GM12878 (cell line): Measurements from ENCODE around the gene DICER1. TPM values are rescaled to one million over a fixed set of nuclear protein-coding genes. Genes with fewer than 3 reads are reported as not detected.
A peak's percentile ranks its signal among the peaks of the same experiment; 100 is the strongest.

Experiments
- ATAC-seq: fragments of 200-7000 bp; cut with Tn5 transposase; 3 replicates; pipeline ENCODE4 v1.9.1; 2020; ENCODE audit warnings: mild to moderate bottlenecking, moderate library complexity
- BruUV-seq: library from RNA; stranded (reverse); fragments of 400-500 nt; replicated peaks from 2 replicates; lab custom pipeline; 2021; lab: Mats Ljungman, UMichigan
- CTCF ChIA-PET: fragments of 300-600 bp; sonication (Branson Sonifier 250); formaldehyde crosslinking; extraction: SDS; loops from one replicate; lab custom pipeline; 2021; ENCODE audit warnings: inconsistent platforms; lab: Yijun Ruan, JAX
- POLR2A ChIA-PET: fragments of 350-600 bp; formaldehyde crosslinking; extraction: SDS; loops from one replicate; lab custom pipeline; 2021; ENCODE audit warnings: inconsistent platforms; lab: Charles Lee
- RAD21 ChIA-PET: fragments of 300-600 bp; sonication (Branson Sonifier 250); formaldehyde crosslinking; loops from one replicate; lab custom pipeline; 2023; ENCODE audit warnings: antibody characterized with exemption; ENCODE audit not compliant: unreplicated experiment; lab: Charles Lee
- SMC1A ChIA-PET: fragments of 300-600 bp; sonication (Branson Sonifier 250); formaldehyde crosslinking; loops from one replicate; lab custom pipeline; 2023; ENCODE audit not compliant: unreplicated experiment, uncharacterized antibody; lab: Charles Lee
- DNase-seq: peaks from one replicate; pipeline ENCODE4 v3.0.0-alpha.2; 2011; ENCODE audit warnings: low read depth, low spot score
- FAIRE-seq: peaks from 3 replicates; lab custom pipeline; 2011; peaks lifted over from hg19 to GRCh38; lab: Jason Lieb, UNC
- H2AFZ ChIP-seq: 2 replicates; pipeline ENCODE4 v1.6.0; 2011; ENCODE audit warnings: low read depth, low read length, control low read depth; ENCODE audit not compliant: control insufficient read depth
- H3K27ac ChIP-seq: 2 replicates; pipeline ENCODE4 v1.5.1; 2011; ENCODE audit warnings: control low read depth; ENCODE audit not compliant: control insufficient read depth, insufficient read depth
- H3K27me3 ChIP-seq, 2 experiments: replicated peaks in 1 of 2; 2 replicates each; pipeline versions ENCODE4 v1.6.0 to v1.6.1; 2011; ENCODE audit warnings: low read length in 1 of 2; ENCODE audit not compliant: control insufficient read depth in 2 of 2, insufficient read depth in 2 of 2
- H3K36me3 ChIP-seq, 2 experiments: 2 replicates each; pipeline ENCODE4 v1.5.1; 2011; ENCODE audit warnings: low read length in 1 of 2; ENCODE audit not compliant: control insufficient read depth in 2 of 2, insufficient read depth in 2 of 2
- H3K4me1 ChIP-seq: 2 replicates; pipeline ENCODE4 v1.6.1; 2011; ENCODE audit warnings: mild to moderate bottlenecking, low read length, moderate library complexity, mixed read lengths; ENCODE audit not compliant: control insufficient read depth, insufficient read depth
- H3K4me2 ChIP-seq: 2 replicates; pipeline ENCODE4 v1.6.0; 2011; ENCODE audit warnings: control low read depth; ENCODE audit not compliant: control insufficient read depth, insufficient read depth
- H3K4me3 ChIP-seq: fragments of 200-600 bp; sonication (generic); 2 replicates; pipeline ENCODE4 v1.5.1; 2016
- H3K79me2 ChIP-seq: 2 replicates; pipeline ENCODE4 v1.6.0; 2011; ENCODE audit warnings: low read length; ENCODE audit not compliant: control insufficient read depth, insufficient read depth
- H3K9ac ChIP-seq: 2 replicates; pipeline ENCODE4 v1.8.0; 2011; ENCODE audit warnings: low read length, control low read depth, mixed read lengths; ENCODE audit not compliant: control insufficient read depth, insufficient read depth
- H3K9me3 ChIP-seq: replicated peaks from 3 replicates; pipeline ENCODE4 v1.5.1; 2011; ENCODE audit warnings: mild to moderate bottlenecking, low read length; ENCODE audit not compliant: control insufficient read depth, insufficient read depth
- H4K20me1 ChIP-seq: 2 replicates; pipeline ENCODE4 v1.6.0; 2011; ENCODE audit not compliant: control insufficient read depth, insufficient read depth
- BHLHE40 ChIP-seq, 2 experiments: fragments of 450-650 bp in 1 of 2; IDR thresholded peaks; 2 replicates each; pipeline ENCODE4 v1.6.1; 2011 to 2017; ENCODE audit warnings: low read depth in 2 of 2, borderline replicate concordance in 1 of 2, improper control_type of control experiment in 1 of 2, low read length in 1 of 2, mild to moderate bottlenecking in 1 of 2
- MLLT1 ChIP-seq: fragments of 450-650 bp; IDR thresholded peaks from 2 replicates; pipeline ENCODE4 v1.6.1; 2016; ENCODE audit warnings: mild to moderate bottlenecking
- RAD51 ChIP-seq: fragments of 450-650 bp; IDR thresholded peaks from 2 replicates; pipeline ENCODE4 v1.6.1; 2016; ENCODE audit warnings: moderate library complexity, mild to moderate bottlenecking, inconsistent platforms
- WGBS: methylation state at CpG from one replicate; pipeline ENCODE4 v1.1.6; 2016; ENCODE audit warnings: low lambda C conversion rate; ENCODE audit not compliant: insufficient replicate concordance, insufficient coverage; ENCODE audit errors: missing lambda C conversion rate; 5-methylcytosine and 5-hydroxymethylcytosine counted together
- in situ Hi-C: fragments of 300-500 bp; cut with MboI; formaldehyde crosslinking; loops from 9 replicates; pipeline ENCODE4 v1.14.3; 2018; ENCODE audit warnings: mixed read lengths
- intact Hi-C: fragments of 100-400 bp; cut with micrococcal nuclease; formaldehyde crosslinking; loops from one replicate; pipeline ENCODE4 v1.14.2; 2022; ENCODE audit not compliant: unreplicated experiment
- polyA plus RNA-seq, 11 experiments: library from polyadenylated mRNA; depleted of rRNA in 4 of 11; unstranded in 6 of 11; stranded (reverse) in 5 of 11; fragments of >200 nt; fragmentation: Nextera tagmentation in 4 of 11; fragmentation: Illumina TruSeq in 1 of 11; extraction: Ambion mirVana in 4 of 11; extraction: Trizol in 1 of 11; gene quantifications; 1 replicate in 1 of 11; 2 replicates in 10 of 11; pipeline versions ENCODE4 v1.2.1 to v1.2.3, GENCODE V29; 2011 to 2016; ENCODE audit warnings: inconsistent platforms in 2 of 11, missing spikeins in 2 of 11, low read depth in 1 of 11
- total RNA-seq, 4 experiments: library from RNA; depleted of rRNA in 3 of 4; stranded (reverse); fragments of >200 nt in 3 of 4; fragmentation: Illumina TruSeq in 1 of 4; extraction: Trizol in 1 of 4; gene quantifications; 2 replicates each; pipeline versions ENCODE4 v1.2.1 to v1.2.3, GENCODE V29; 2013 to 2021

The DICER1 gene
- total and polyA plus RNA-seq, 10 of the 15 experiments (the other 5 are each of a cell fraction or from before 2014, with no cell fraction given): 6.8 to 70.8 (median 37.1) TPM

GRCh38 chr14:95155045-95155444 lies 2.3 kb downstream of the DICER1 start:
- ChIA-PET POLR2A (interaction anchor here (1.4 kb wide), 1 partner anchor 173 kb away, joined by 6 read pairs; no protein-coding TSS in a partner anchor), CTCF (interaction anchor here (0.7 to 1.5 kb wide), 3 partner anchors 14 to 85 kb away, joined by 3 to 4 read pairs (median 3); no protein-coding TSS in a partner anchor), SMC1A (interaction anchor here (0.9 to 1.5 kb wide), 7 partner anchors 11 to 172 kb away, joined by 3 to 14 read pairs (median 4); no protein-coding TSS in a partner anchor), RAD21 (interaction anchor here (1.2 to 1.7 kb wide), 3 partner anchors 29 to 173 kb away, joined by 3 to 7 read pairs (median 3); no protein-coding TSS in a partner anchor)
- Histone ChIP-seq H3K36me3 (no peaks in the 10 kb centered on the region), H3K4me1 (peaks cover 13% of the 10 kb centered on the region), H3K9ac (no peak overlapping the region; the same call in 1 of the 2 replicates), H3K79me2 (peaks cover 75% of the 10 kb centered on the region), H4K20me1 (no peaks in the 10 kb centered on the region), H2AFZ (no peak overlapping the region), H3K27me3 (no peaks in the 10 kb centered on the region), H3K4me2 (peak overlapping the region; percentile 68), H3K9me3 (no peaks in the 10 kb centered on the region), H3K4me3 (peak overlapping the region; percentile 89), H3K27ac (no peak overlapping the region)
- BruUV-seq: no TSS peak
- DNase-seq (no peak), ATAC-seq (no peak), FAIRE-seq (no peak)
- TF ChIP-seq BHLHE40 (IDR thresholded peaks at IDR 0.05; ENCODE audit: borderline replicate concordance in 1 of 2, low read depth in 2 of 2, low read length in 1 of 2): peak in 1 of 2 experiments; percentile 11; a peak in 1 of 4 replicates
- peak; percentile 97 for TF ChIP-seq MLLT1
- TF ChIP-seq RAD51: no peak
- in situ Hi-C loops (no loop called here), intact Hi-C loops (loop anchor here (5.0 to 10.0 kb wide), 4 partner anchors 112 to 380 kb away; partner anchors contain the start of gene GLRX5)
- WGBS: 98% methylated on average over 12 of the region's 12 CpGs
